Testis (tissue), 3 donors: Measurements from ENCODE around the gene C19orf73. TPM values are rescaled to one million over a fixed set of nuclear protein-coding genes. Genes with fewer than 3 reads are reported as not detected.

ENCODE experiments used
- DNase-seq: peaks from one replicate; pipeline ENCODE4 v3.0.0-alpha.2; 2019
- H3K27ac ChIP-seq, 2 donors: fragments of 200-600 bp; sonication (generic); one replicate each; pipeline ENCODE4 v1.5.1; 2019
- H3K27me3 ChIP-seq: fragments of 200-600 bp; sonication (generic); one replicate; pipeline ENCODE4 v1.5.1; 2019
- H3K36me3 ChIP-seq: fragments of 200-600 bp; sonication (generic); one replicate; pipeline ENCODE4 v1.5.1; 2017; ENCODE audit warnings: low read depth; ENCODE audit errors: missing control alignments
- H3K4me1 ChIP-seq: fragments of 200-600 bp; sonication (generic); one replicate; pipeline ENCODE4 v1.5.1; 2019
- H3K4me3 ChIP-seq, 2 donors: fragments of 200-600 bp; sonication (generic); one replicate each; pipeline ENCODE4 v1.5.1; 2017 to 2019
- H3K9me3 ChIP-seq: fragments of 200-600 bp; sonication (generic); one replicate; pipeline ENCODE4 v1.5.1; 2017
- POLR2A ChIP-seq: fragments of 450-650 bp; IDR thresholded peaks from one replicate; pipeline ENCODE4 v1.6.1; 2017; ENCODE audit warnings: antibody characterized with exemption, mild to moderate bottlenecking, moderate library complexity
- WGBS, 2 donors: methylation state at CpG; one replicate each; pipeline ENCODE4 v1.1.5; 2018; 5-methylcytosine and 5-hydroxymethylcytosine counted together
- intact Hi-C: fragments of 100-400 bp; cut with DNase I; formaldehyde crosslinking; loops from one replicate; pipeline ENCODE4 v1.15.1; 2023; ENCODE audit warnings: low total_unique reads
- polyA plus RNA-seq: library from polyadenylated mRNA; stranded (reverse); fragments of 350-450 nt; fragmentation: Illumina TruSeq; extraction: RNeasy Lipid Tissue Mini Kit (QIAGEN cat#74804); gene quantifications from one replicate; pipeline ENCODE4 v1.2.3, GENCODE V29; 2014; ENCODE audit warnings: low read depth, low replicate concordance; ENCODE audit not compliant: insufficient read depth
- total RNA-seq, 2 donors: library from RNA; depleted of rRNA; stranded (reverse); fragments of >200 nt; gene quantifications; one replicate each; pipeline ENCODE4 v1.2.3, GENCODE V29; 2016
- TF ChIP-seq, protein P1 (sequence below), 3 experiments: fragments of 450-650 bp in 2 of 3; fragments of 200-600 bp in 1 of 3; sonication (generic) in 1 of 3; IDR thresholded peaks; one replicate each; pipeline ENCODE4 v1.5.1; 2016 to 2019; ENCODE audit warnings: antibody characterized with exemption in 3 of 3, mild to moderate bottlenecking in 2 of 3, moderate library complexity in 1 of 3

C19orf73 gene
- total and polyA plus RNA-seq, 3 donors from 2014 or later: 1.5 to 8.5 (median 4.0) TPM

DNA sequence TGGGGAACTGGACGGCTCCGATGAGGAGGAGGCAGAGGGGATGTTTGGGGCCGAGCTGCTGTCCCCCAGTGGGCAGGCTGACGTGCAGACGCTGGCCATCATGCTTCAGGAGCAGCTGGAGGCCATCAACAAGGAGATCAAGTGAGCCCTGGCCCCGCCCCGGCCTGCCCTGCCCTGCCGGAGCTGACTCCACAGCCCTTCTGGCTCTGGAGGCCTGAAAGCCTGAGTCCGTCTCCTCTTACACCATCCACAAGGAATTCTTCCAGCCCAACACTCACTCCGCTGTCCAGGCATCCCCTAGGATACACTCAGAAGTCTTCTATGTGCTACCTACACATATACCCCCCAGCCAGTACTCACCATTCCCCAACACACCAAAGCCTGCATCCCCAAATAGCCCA is 17.8 kb upstream of the C19orf73 start:
- TF ChIP-seq POLR2A: no peak
- TF ChIP-seq, protein P1, sequence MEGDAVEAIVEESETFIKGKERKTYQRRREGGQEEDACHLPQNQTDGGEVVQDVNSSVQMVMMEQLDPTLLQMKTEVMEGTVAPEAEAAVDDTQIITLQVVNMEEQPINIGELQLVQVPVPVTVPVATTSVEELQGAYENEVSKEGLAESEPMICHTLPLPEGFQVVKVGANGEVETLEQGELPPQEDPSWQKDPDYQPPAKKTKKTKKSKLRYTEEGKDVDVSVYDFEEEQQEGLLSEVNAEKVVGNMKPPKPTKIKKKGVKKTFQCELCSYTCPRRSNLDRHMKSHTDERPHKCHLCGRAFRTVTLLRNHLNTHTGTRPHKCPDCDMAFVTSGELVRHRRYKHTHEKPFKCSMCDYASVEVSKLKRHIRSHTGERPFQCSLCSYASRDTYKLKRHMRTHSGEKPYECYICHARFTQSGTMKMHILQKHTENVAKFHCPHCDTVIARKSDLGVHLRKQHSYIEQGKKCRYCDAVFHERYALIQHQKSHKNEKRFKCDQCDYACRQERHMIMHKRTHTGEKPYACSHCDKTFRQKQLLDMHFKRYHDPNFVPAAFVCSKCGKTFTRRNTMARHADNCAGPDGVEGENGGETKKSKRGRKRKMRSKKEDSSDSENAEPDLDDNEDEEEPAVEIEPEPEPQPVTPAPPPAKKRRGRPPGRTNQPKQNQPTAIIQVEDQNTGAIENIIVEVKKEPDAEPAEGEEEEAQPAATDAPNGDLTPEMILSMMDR (IDR thresholded peaks at IDR 0.05): no peak
- Histone ChIP-seq H3K36me3 (no peaks in the 10 kb centered on the region), H3K27me3 (no peaks in the 10 kb centered on the region), H3K4me3 (no peak overlapping the region), H3K27ac (no peak overlapping the region), H3K9me3 (no peaks in the 10 kb centered on the region), H3K4me1 (peaks cover 3% of the 10 kb centered on the region)
- intact Hi-C loops: no loop called here
- DNase-seq: no peak
- 84 to 91% methylated on average over 5 to 10 of the region's 10 CpGs for WGBS, 2 donors

- no peak for DNase-seq
- intact Hi-C loops: no loop called here
- no peak overlapping the region for H3K27ac ChIP-seq
- H3K4me1 ChIP-seq: peaks cover 3% of the 10 kb centered on the region
- H3K27me3 ChIP-seq: no peaks in the 10 kb centered on the region
- H3K4me3 ChIP-seq: no peak overlapping the region
- H3K36me3 ChIP-seq: no peaks in the 10 kb centered on the region
- 85 to 97% methylated on average over 4 to 5 of the region's 5 CpGs for WGBS, 2 donors
- TF ChIP-seq POLR2A: no peak
- TF ChIP-seq, protein P1 (IDR thresholded peaks at IDR 0.05): no peak
- no peaks in the 10 kb centered on the region for H3K9me3 ChIP-seq
Measured at GRCh38 chr19:49135686-49136085, 16.7 kb upstream of the C19orf73 start.

GRCh38 chr19:49133621-49134454 is 14.9 kb upstream of the C19orf73 start:
- no peaks in the 10 kb centered on the region for H3K36me3 ChIP-seq
- 30 to 35% methylated on average over 29 to 42 of the region's 42 CpGs for WGBS, 2 donors
- H3K4me1 ChIP-seq: peaks cover 3% of the 10 kb centered on the region
- intact Hi-C loops: no loop called here
- TF ChIP-seq, protein P1 (IDR thresholded peaks at IDR 0.05): no peak
- no peak for TF ChIP-seq POLR2A
- no peak overlapping the region for H3K27ac ChIP-seq
- H3K27me3 ChIP-seq: no peaks in the 10 kb centered on the region
- peak; percentile 67 for DNase-seq
- no peaks in the 10 kb centered on the region for H3K9me3 ChIP-seq
- peak overlapping the region in 1 of 2 donors; percentile 5 for H3K4me3 ChIP-seq

DNA sequence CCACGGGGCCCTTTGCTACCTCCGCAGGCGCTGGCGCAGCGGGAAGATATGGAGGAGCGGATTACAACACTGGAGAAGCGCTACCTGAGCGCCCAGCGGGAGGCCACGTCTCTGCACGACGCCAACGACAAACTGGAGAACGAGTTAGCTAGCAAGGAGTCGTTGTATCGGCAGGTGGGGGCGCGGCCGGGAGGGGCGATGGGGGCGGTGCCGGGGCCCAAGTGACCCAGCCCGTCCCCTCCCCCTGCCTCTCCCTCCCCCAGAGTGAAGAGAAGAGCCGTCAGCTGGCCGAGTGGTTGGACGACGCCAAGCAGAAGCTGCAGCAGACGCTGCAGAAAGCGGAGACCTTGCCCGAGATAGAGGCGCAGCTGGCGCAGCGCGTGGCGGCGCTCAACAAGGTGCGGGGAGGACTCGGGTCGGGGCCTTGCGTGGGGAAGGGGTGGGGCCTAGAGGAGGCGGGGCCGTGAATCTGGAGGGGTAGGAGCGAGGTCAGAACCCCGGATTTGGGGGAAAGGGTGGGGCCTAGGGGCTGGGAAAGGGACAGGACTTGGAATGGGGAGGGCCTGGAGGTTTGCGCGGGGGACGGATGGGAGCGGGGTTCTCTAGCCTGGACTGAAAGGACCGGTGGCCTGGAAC is 14.1 kb upstream of the C19orf73 start:
- TF ChIP-seq POLR2A: no peak
- TF ChIP-seq, protein P1 (IDR thresholded peaks at IDR 0.05): no peak
- Histone ChIP-seq H3K27ac (no peak overlapping the region), H3K9me3 (no peaks in the 10 kb centered on the region), H3K27me3 (no peaks in the 10 kb centered on the region), H3K4me3 (peak overlapping the region in 1 of 2 donors; percentile 5), H3K4me1 (peaks cover 8% of the 10 kb centered on the region), H3K36me3 (no peaks in the 10 kb centered on the region)
- no peak for DNase-seq
- intact Hi-C loops: no loop called here
- WGBS, 2 donors: 10 to 14% methylated on average over 18 to 47 of the region's 49 CpGs
